ENCODE data around the gene MATN1.

Gene MATN1

GRCh38 chr1:30715216-30715615 is 8.2 kb downstream of the MATN1 start:
- H2BK120ac ChIP-seq (ENCODE audit: insufficient read depth, low read length, poor library complexity), result no peak overlapping the region
- H4K8ac ChIP-seq (ENCODE audit: low read depth, low read length), result no peak overlapping the region
- H2BK12ac ChIP-seq (ENCODE audit: low read length), result no peak overlapping the region
- peaks cover 3% of the 10 kb centered on the region for H3K79me2 ChIP-seq (ENCODE audit: control insufficient read depth, insufficient read depth, low read length, poor library complexity)
- H4K91ac ChIP-seq (ENCODE audit: low read depth, low read length), result no peak overlapping the region
- H3K4me1 ChIP-seq (ENCODE audit: control insufficient read depth in 1 of 2, insufficient read depth in 2 of 2, low read length in 2 of 2), result peaks cover 0 to 4% of the 10 kb centered on the region in 2 experiments
- peaks cover 1% of the 10 kb centered on the region for H3K9me3 ChIP-seq (ENCODE audit: insufficient read depth, low read depth, low read length)
- no peak overlapping the region for H3K14ac ChIP-seq (ENCODE audit: low read length)
- H3K36me3 ChIP-seq (ENCODE audit: control insufficient read depth in 1 of 2, insufficient read depth in 2 of 2, low read length in 2 of 2), result no peaks in the 10 kb centered on the region
- H3K79me1 ChIP-seq (ENCODE audit: low read length), result peaks cover 5% of the 10 kb centered on the region
- no peak for DNase-seq
- H3K23ac ChIP-seq (ENCODE audit: low read length), result no peak overlapping the region
- no peak overlapping the region for H3K4ac ChIP-seq (ENCODE audit: low read depth, low read length)
- no CpG with 5 or more reads among the region's 2 CpGs for WGBS (ENCODE audit: extremely low coverage, insufficient coverage, insufficient read length)
- no peak overlapping the region for H2AFZ ChIP-seq (ENCODE audit: insufficient read depth, low read length, poor library complexity)
- H3K4me2 ChIP-seq (ENCODE audit: low read length), result no peak overlapping the region
- no peak overlapping the region for H3K9ac ChIP-seq (ENCODE audit: low read length)
- no peaks in the 10 kb centered on the region for H3K27me3 ChIP-seq (ENCODE audit: insufficient read depth, low read length)
- H2BK5ac ChIP-seq (ENCODE audit: low read depth, low read length, poor library complexity), result no peak overlapping the region
- no peak overlapping the region for H2AK5ac ChIP-seq (ENCODE audit: low read length)
- no peak overlapping the region for H3K4me3 ChIP-seq (ENCODE audit: low read depth, low read length)
- H3K18ac ChIP-seq (ENCODE audit: low read length), result no peak overlapping the region
- H3K27ac ChIP-seq (ENCODE audit: low read depth, low read length), result no peak overlapping the region
- H4K12ac ChIP-seq (ENCODE audit: low read depth, low read length), result no peak overlapping the region

GRCh38 chr1:30714536-30715090 is 8.8 kb downstream of the MATN1 start:
- peaks cover 0 to 4% of the 10 kb centered on the region in 2 experiments for H3K4me1 ChIP-seq (ENCODE audit: control insufficient read depth in 1 of 2, insufficient read depth in 2 of 2, low read length in 2 of 2)
- no peak overlapping the region for H2AFZ ChIP-seq (ENCODE audit: insufficient read depth, low read length, poor library complexity)
- no peak overlapping the region for H3K9ac ChIP-seq (ENCODE audit: low read length)
- H4K8ac ChIP-seq (ENCODE audit: low read depth, low read length), result no peak overlapping the region
- H4K12ac ChIP-seq (ENCODE audit: low read depth, low read length), result no peak overlapping the region
- peaks cover 3% of the 10 kb centered on the region for H3K79me2 ChIP-seq (ENCODE audit: control insufficient read depth, insufficient read depth, low read length, poor library complexity)
- H2AK5ac ChIP-seq (ENCODE audit: low read length), result no peak overlapping the region
- WGBS (ENCODE audit: extremely low coverage, insufficient coverage, insufficient read length), result no CpG with 5 or more reads among the region's 8 CpGs
- no peaks in the 10 kb centered on the region for H3K36me3 ChIP-seq (ENCODE audit: control insufficient read depth in 1 of 2, insufficient read depth in 2 of 2, low read length in 2 of 2)
- DNase-seq, result no peak
- H3K23ac ChIP-seq (ENCODE audit: low read length), result no peak overlapping the region
- H3K27me3 ChIP-seq (ENCODE audit: insufficient read depth, low read length), result no peaks in the 10 kb centered on the region
- H3K27ac ChIP-seq (ENCODE audit: low read depth, low read length), result no peak overlapping the region
- peaks cover 5% of the 10 kb centered on the region for H3K79me1 ChIP-seq (ENCODE audit: low read length)
- H3K18ac ChIP-seq (ENCODE audit: low read length), result no peak overlapping the region
- H2BK120ac ChIP-seq (ENCODE audit: insufficient read depth, low read length, poor library complexity), result no peak overlapping the region
- H4K91ac ChIP-seq (ENCODE audit: low read depth, low read length), result no peak overlapping the region
- no peak overlapping the region for H3K4me2 ChIP-seq (ENCODE audit: low read length)
- H2BK12ac ChIP-seq (ENCODE audit: low read length), result no peak overlapping the region
- no peak overlapping the region for H2BK5ac ChIP-seq (ENCODE audit: low read depth, low read length, poor library complexity)
- no peak overlapping the region for H3K4ac ChIP-seq (ENCODE audit: low read depth, low read length)
- H3K4me3 ChIP-seq (ENCODE audit: low read depth, low read length), result no peak overlapping the region
- H3K14ac ChIP-seq (ENCODE audit: low read length), result no peak overlapping the region
- peaks cover 1% of the 10 kb centered on the region for H3K9me3 ChIP-seq (ENCODE audit: insufficient read depth, low read depth, low read length)

GRCh38 chr1:30714025-30714424 is 9.4 kb downstream of the MATN1 start:
- Histone ChIP-seq H3K9me3 (ENCODE audit: insufficient read depth, low read depth, low read length) (peaks cover 1% of the 10 kb centered on the region), H4K91ac (ENCODE audit: low read depth, low read length) (no peak overlapping the region), H3K4me1 (ENCODE audit: control insufficient read depth in 1 of 2, insufficient read depth in 2 of 2, low read length in 2 of 2) (peaks cover 0 to 3% of the 10 kb centered on the region in 2 experiments), H3K79me1 (ENCODE audit: low read length) (peaks cover 4% of the 10 kb centered on the region), H2AFZ (ENCODE audit: insufficient read depth, low read length, poor library complexity) (no peak overlapping the region), H3K27me3 (ENCODE audit: insufficient read depth, low read length) (no peaks in the 10 kb centered on the region), H3K4me2 (ENCODE audit: low read length) (no peak overlapping the region), H2BK5ac (ENCODE audit: low read depth, low read length, poor library complexity) (no peak overlapping the region), H4K12ac (ENCODE audit: low read depth, low read length) (no peak overlapping the region), H3K79me2 (ENCODE audit: control insufficient read depth, insufficient read depth, low read length, poor library complexity) (peaks cover 3% of the 10 kb centered on the region), H3K23ac (ENCODE audit: low read length) (no peak overlapping the region), H3K36me3 (ENCODE audit: control insufficient read depth in 1 of 2, insufficient read depth in 2 of 2, low read length in 2 of 2) (no peaks in the 10 kb centered on the region), H3K4me3 (ENCODE audit: low read depth, low read length) (no peak overlapping the region), H4K8ac (ENCODE audit: low read depth, low read length) (no peak overlapping the region), H2BK12ac (ENCODE audit: low read length) (no peak overlapping the region), H2BK120ac (ENCODE audit: insufficient read depth, low read length, poor library complexity) (no peak overlapping the region), H3K27ac (ENCODE audit: low read depth, low read length) (no peak overlapping the region), H3K4ac (ENCODE audit: low read depth, low read length) (no peak overlapping the region), H3K14ac (ENCODE audit: low read length) (no peak overlapping the region), H3K9ac (ENCODE audit: low read length) (no peak overlapping the region), H3K18ac (ENCODE audit: low read length) (no peak overlapping the region), H2AK5ac (ENCODE audit: low read length) (no peak overlapping the region)
- WGBS (ENCODE audit: extremely low coverage, insufficient coverage, insufficient read length), result no CpG with 5 or more reads among the region's 4 CpGs
- DNase-seq, result no peak

- no peaks in the 10 kb centered on the region for H3K79me2 ChIP-seq (ENCODE audit: control insufficient read depth, insufficient read depth, low read length, poor library complexity)
- H3K4me2 ChIP-seq (ENCODE audit: low read length), result no peak overlapping the region
- no peak overlapping the region for H3K27ac ChIP-seq (ENCODE audit: low read depth, low read length)
- H2AK5ac ChIP-seq (ENCODE audit: low read length), result no peak overlapping the region
- H3K79me1 ChIP-seq (ENCODE audit: low read length), result no peaks in the 10 kb centered on the region
- H3K27me3 ChIP-seq (ENCODE audit: insufficient read depth, low read length), result no peaks in the 10 kb centered on the region
- H3K4me3 ChIP-seq (ENCODE audit: low read depth, low read length), result peak overlapping the region; percentile 33
- no peak overlapping the region for H2BK5ac ChIP-seq (ENCODE audit: low read depth, low read length, poor library complexity)
- H4K91ac ChIP-seq (ENCODE audit: low read depth, low read length), result no peak overlapping the region
- WGBS (ENCODE audit: extremely low coverage, insufficient coverage, insufficient read length), result no CpG with 5 or more reads among the region's 12 CpGs
- H4K8ac ChIP-seq (ENCODE audit: low read depth, low read length), result no peak overlapping the region
- peaks cover 1% of the 10 kb centered on the region for H3K9me3 ChIP-seq (ENCODE audit: insufficient read depth, low read depth, low read length)
- no peaks in the 10 kb centered on the region for H3K4me1 ChIP-seq (ENCODE audit: control insufficient read depth in 1 of 2, insufficient read depth in 2 of 2, low read length in 2 of 2)
- H4K12ac ChIP-seq (ENCODE audit: low read depth, low read length), result no peak overlapping the region
- H2BK120ac ChIP-seq (ENCODE audit: insufficient read depth, low read length, poor library complexity), result no peak overlapping the region
- no peak overlapping the region for H2AFZ ChIP-seq (ENCODE audit: insufficient read depth, low read length, poor library complexity)
- H3K18ac ChIP-seq (ENCODE audit: low read length), result no peak overlapping the region
- no peak overlapping the region for H3K14ac ChIP-seq (ENCODE audit: low read length)
- no peak overlapping the region for H2BK12ac ChIP-seq (ENCODE audit: low read length)
- H3K9ac ChIP-seq (ENCODE audit: low read length), result no peak overlapping the region
- no peak for DNase-seq
- no peak overlapping the region for H3K23ac ChIP-seq (ENCODE audit: low read length)
- H3K36me3 ChIP-seq (ENCODE audit: control insufficient read depth in 1 of 2, insufficient read depth in 2 of 2, low read length in 2 of 2), result no peaks in the 10 kb centered on the region
- H3K4ac ChIP-seq (ENCODE audit: low read depth, low read length), result no peak overlapping the region
These were observed 10.1 kb downstream of the MATN1 start for GRCh38 chr1:30713311-30713710.

All from trophoblast cell (in vitro differentiated cells and primary cell).